CD4-positive, alpha-beta T cell treated with Interleukin-6 at 100 ng/mL for 8 hours (primary cell): ENCODE measurements around the gene NAT9.

ENCODE experiments used
- DNase-seq: peaks from one replicate; pipeline ENCODE4 v3.0.0-alpha.2; 2020; ENCODE audit warnings: mixed read lengths, low spot score

NAT9 gene

GRCh38 chr17:74779948-74780400 is 3.8 kb upstream of the NAT9 start:
- DNase-seq: peak; percentile 76

GRCh38 chr17:74779501-74779900 is 3.4 kb upstream of the NAT9 start:
- no peak for DNase-seq

GRCh38 chr17:74778960-74779359 is 2.8 kb upstream of the NAT9 start:
- no peak for DNase-seq

- DNase-seq: no peak
These were observed 1.9 kb upstream of the NAT9 start for GRCh38 chr17:74777901-74778515.

GRCh38 chr17:74776990-74777389 is 845 bp upstream of the NAT9 start:
- DNase-seq: no peak

- DNase-seq: no peak
These were observed 619 bp downstream of the NAT9 start for GRCh38 chr17:74775409-74776043.

- no peak for DNase-seq
These were observed 2.3 kb downstream of the NAT9 start for GRCh38 chr17:74773871-74774286.

- no peak for DNase-seq
These were observed 2.7 kb downstream of the NAT9 start for GRCh38 chr17:74773414-74773813.

- no peak for DNase-seq
These were observed 4.1 kb downstream of the NAT9 start for GRCh38 chr17:74772053-74772452.

GRCh38 chr17:74771319-74771914 is 4.7 kb downstream of the NAT9 start:
- DNase-seq: no peak

GRCh38 chr17:74770498-74771318 is 5.4 kb downstream of the NAT9 start:
- DNase-seq: peak; percentile 81

- no peak for DNase-seq
These were observed 6.2 kb downstream of the NAT9 start for GRCh38 chr17:74769856-74770497.

GRCh38 chr17:74769266-74769855 is 6.8 kb downstream of the NAT9 start:
- no peak for DNase-seq

- no peak for DNase-seq
These were observed 7.4 kb downstream of the NAT9 start for GRCh38 chr17:74768763-74769114.

- DNase-seq: no peak
These were observed 7.9 kb downstream of the NAT9 start for GRCh38 chr17:74768069-74768762.

- DNase-seq: no peak
These were observed 9.0 kb downstream of the NAT9 start for GRCh38 chr17:74767111-74767516.

GRCh38 chr17:74766413-74766812 is 9.7 kb downstream of the NAT9 start:
- no peak for DNase-seq

- no peak for DNase-seq
These were observed 11.3 kb downstream of the NAT9 start for GRCh38 chr17:74764751-74765286.

- DNase-seq: no peak
These were observed 12.4 kb downstream of the NAT9 start for GRCh38 chr17:74763565-74764387.

- no peak for DNase-seq
These were observed 14.2 kb downstream of the NAT9 start for GRCh38 chr17:74761931-74762330.
